Endodermal cell (in vitro differentiated cells): ENCODE results near the gene PPP1R12B. TPM values are rescaled to one million over a fixed set of nuclear protein-coding genes. Genes with fewer than 3 reads are reported as not detected.

Experiments used
- DNase-seq: peaks from one replicate; pipeline ENCODE4 v3.0.0-alpha.2; 2017
- H3K27ac ChIP-seq: 2 replicates; pipeline ENCODE4 v1.5.1; 2013; ENCODE audit warnings: mild to moderate bottlenecking, low read depth, low read length, moderate library complexity
- H3K27me3 ChIP-seq: 2 replicates; pipeline ENCODE4 v1.6.1; 2013; ENCODE audit warnings: mild to moderate bottlenecking, low read length, moderate library complexity; ENCODE audit not compliant: insufficient read depth, control insufficient read depth, poor library complexity, severe bottlenecking
- H3K36me3 ChIP-seq: 2 replicates; pipeline ENCODE4 v1.7.0; 2013; ENCODE audit warnings: mild to moderate bottlenecking, low read length, moderate library complexity; ENCODE audit not compliant: control insufficient read depth, insufficient read depth
- H3K4me1 ChIP-seq: one replicate; pipeline ENCODE4 v1.7.0; 2013; ENCODE audit warnings: low read length; ENCODE audit not compliant: control insufficient read depth, insufficient read depth
- H3K4me3 ChIP-seq: 2 replicates; pipeline ENCODE4 v1.5.1; 2013; ENCODE audit warnings: mild to moderate bottlenecking, low read length, moderate library complexity
- H3K9ac ChIP-seq: 2 replicates; pipeline ENCODE4 v1.6.1; 2013; ENCODE audit warnings: mild to moderate bottlenecking, low read length, moderate library complexity; ENCODE audit not compliant: poor library complexity, severe bottlenecking; ENCODE audit errors: extremely low read depth
- H3K9me3 ChIP-seq: 2 replicates; pipeline ENCODE4 v1.6.1; 2013; ENCODE audit warnings: mild to moderate bottlenecking, low read length, moderate library complexity; ENCODE audit not compliant: control insufficient read depth
- H3K27ac Mint-ChIP-seq: 2 replicates; pipeline ENCODE4 v1.8.0; 2020; ENCODE audit warnings: mixed read lengths
- H3K27me3 Mint-ChIP-seq: 2 replicates; pipeline ENCODE4 v1.8.0; 2021; ENCODE audit warnings: mild to moderate bottlenecking, mixed read lengths; ENCODE audit not compliant: insufficient read depth
- H3K36me3 Mint-ChIP-seq: 2 replicates; pipeline ENCODE4 v1.8.0; 2020; ENCODE audit warnings: low read depth, mixed read lengths
- H3K4me1 Mint-ChIP-seq: 2 replicates; pipeline ENCODE4 v1.8.0; 2020; ENCODE audit warnings: mixed read lengths
- H3K4me3 Mint-ChIP-seq: 2 replicates; pipeline ENCODE4 v1.8.0; 2020; ENCODE audit warnings: mild to moderate bottlenecking, moderate library complexity, mixed read lengths
- H3K9me3 Mint-ChIP-seq: 2 replicates; pipeline ENCODE4 v1.8.0; 2020; ENCODE audit warnings: mild to moderate bottlenecking, mixed read lengths
- CTCF ChIP-seq: fragments of 200-600 bp; sonication (generic); conservative IDR thresholded peaks from 2 replicates; pipeline ENCODE4 v1.5.0; 2021; ENCODE audit warnings: antibody characterized with exemption, mild to moderate bottlenecking
- WGBS, 2 experiments: methylation state at CpG; one replicate each; pipeline versions ENCODE4 v1.1.5 to v1.1.7; 2013; ENCODE audit warnings: missing lambda C conversion rate in 2 of 2, mixed read lengths in 1 of 2; ENCODE audit not compliant: insufficient coverage in 1 of 2, insufficient read length in 1 of 2; 5-methylcytosine and 5-hydroxymethylcytosine counted together
- total RNA-seq, 2 donors: library from RNA; stranded (reverse); fragmentation: NEBNext Ultra II Directional in 1 of 2; extraction: Animal tissue kit (Norgen Biotek cat#: 25700) in 1 of 2; gene quantifications; 2 replicates in 1 of 2; 3 replicates in 1 of 2; pipeline ENCODE4 v1.2.1, GENCODE V29; 2021

Gene PPP1R12B
- total RNA-seq, 2 donors from 2014 or later: 19.2 to 20.3 TPM

DNA sequence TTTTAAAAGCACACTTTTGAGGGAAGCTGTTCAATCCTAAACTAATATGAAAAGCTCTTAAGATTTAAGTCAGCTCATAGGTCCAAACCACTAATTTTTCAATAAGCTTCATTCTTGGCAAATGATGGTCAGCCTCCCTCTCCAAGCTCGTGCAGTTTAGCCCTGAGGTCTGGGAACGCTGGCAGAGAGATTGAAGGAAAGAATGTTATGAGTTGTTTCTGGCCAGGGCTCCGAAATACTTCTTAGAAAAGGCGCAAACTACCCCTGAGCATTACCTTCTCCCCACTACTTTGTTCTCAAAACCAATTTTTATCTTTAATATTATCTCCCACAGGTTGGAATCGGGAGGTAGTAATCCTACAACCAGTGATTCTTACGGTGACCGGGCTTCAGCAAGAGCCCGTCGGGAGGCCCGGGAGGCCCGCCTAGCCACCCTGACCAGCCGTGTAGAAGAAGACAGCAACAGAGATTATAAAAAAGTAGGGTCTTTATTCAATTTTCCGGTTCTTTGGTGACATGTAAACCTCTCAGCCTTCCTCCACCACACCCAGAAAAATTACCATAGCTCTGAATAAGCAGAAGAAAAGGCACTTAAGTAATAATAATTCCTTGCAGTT lies 214.1 kb downstream of the PPP1R12B start:
- Mint-ChIP-seq H3K36me3 (peaks cover 4% of the 10 kb centered on the region), H3K4me1 (peaks cover 40% of the 10 kb centered on the region), H3K27ac (no peak overlapping the region), H3K4me3 (no peak overlapping the region), H3K9me3 (no peaks in the 10 kb centered on the region), H3K27me3 (peaks cover 9% of the 10 kb centered on the region)
- Histone ChIP-seq H3K27me3 (peaks cover 13% of the 10 kb centered on the region), H3K9me3 (no peaks in the 10 kb centered on the region), H3K4me1 (peaks cover 8% of the 10 kb centered on the region), H3K4me3 (no peak overlapping the region), H3K27ac (no peak overlapping the region), H3K9ac (no peak overlapping the region), H3K36me3 (no peaks in the 10 kb centered on the region)
- TF ChIP-seq CTCF: no peak
- 94% methylated on average over 13 of the region's 13 CpGs; no CpG with 5 or more reads in 1 of the 2 experiments for WGBS, 2 experiments
- DNase-seq: no peak

GRCh38 chr1:202563818-202564217 lies 215.3 kb downstream of the PPP1R12B start:
- WGBS, 2 experiments: 83 to 100% methylated on average over 1 of the region's 1 CpG

DNA sequence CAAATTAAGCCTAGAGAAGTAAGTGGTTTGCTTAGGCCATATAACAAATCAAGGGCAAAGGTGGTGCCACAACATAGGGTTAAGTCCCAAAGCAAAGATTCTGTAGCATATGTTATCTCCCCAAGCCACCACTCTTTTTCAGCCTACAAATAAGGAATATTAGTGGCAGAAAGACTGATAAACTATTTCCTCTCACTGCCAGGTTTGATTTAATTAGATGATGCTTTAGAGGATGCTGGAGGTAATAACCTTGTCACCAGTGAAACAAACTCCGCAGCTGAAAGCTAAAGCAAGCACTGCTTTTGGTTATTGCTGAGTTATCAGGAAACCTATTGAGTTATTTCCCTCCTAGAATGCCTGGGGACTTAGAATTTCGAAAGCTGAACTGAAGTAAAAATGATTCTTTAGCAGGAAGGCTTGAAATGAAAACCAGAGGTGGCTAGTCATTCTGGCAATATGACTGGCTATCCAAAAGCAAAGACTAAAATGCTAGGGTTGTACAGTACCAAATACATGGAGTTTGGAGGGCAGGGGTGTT lies 216.5 kb downstream of the PPP1R12B start:
- Histone ChIP-seq H3K36me3 (no peaks in the 10 kb centered on the region), H3K9ac (no peak overlapping the region), H3K27me3 (no peaks in the 10 kb centered on the region), H3K9me3 (no peaks in the 10 kb centered on the region), H3K27ac (no peak overlapping the region), H3K4me3 (no peak overlapping the region), H3K4me1 (peaks cover 8% of the 10 kb centered on the region)
- no peak overlapping the region for H3K27ac Mint-ChIP-seq
- no peaks in the 10 kb centered on the region for H3K27me3 Mint-ChIP-seq
- DNase-seq: no peak
- TF ChIP-seq CTCF: no peak
- H3K4me1 Mint-ChIP-seq: peaks cover 44% of the 10 kb centered on the region
- WGBS, 2 experiments: 93 to 97% methylated on average over 2 of the region's 2 CpGs
- H3K36me3 Mint-ChIP-seq: peaks cover 4% of the 10 kb centered on the region
- no peak overlapping the region for H3K4me3 Mint-ChIP-seq
- no peaks in the 10 kb centered on the region for H3K9me3 Mint-ChIP-seq

More at GRCh38 chr1:202563818-202564217, 215.3 kb downstream of the PPP1R12B start:
- Mint-ChIP-seq H3K9me3 (no peaks in the 10 kb centered on the region), H3K4me1 (peaks cover 43% of the 10 kb centered on the region), H3K4me3 (no peak overlapping the region), H3K27me3 (peaks cover 7% of the 10 kb centered on the region), H3K36me3 (peaks cover 4% of the 10 kb centered on the region), H3K27ac (no peak overlapping the region)
- DNase-seq: no peak
- Histone ChIP-seq H3K9ac (no peak overlapping the region), H3K4me1 (peaks cover 8% of the 10 kb centered on the region), H3K27me3 (peaks cover 11% of the 10 kb centered on the region), H3K4me3 (no peak overlapping the region), H3K36me3 (no peaks in the 10 kb centered on the region), H3K27ac (no peak overlapping the region), H3K9me3 (no peaks in the 10 kb centered on the region)
- TF ChIP-seq CTCF: no peak
